BE2C (cell line): ENCODE measurements around the gene BUB3.
"Not testable (repeated sequence)": the region's sequence is repeated elsewhere in the genome, so short reads cannot be mapped to it uniquely, and the experiment has no call there.

Experiments
- DNase-seq: peaks from one replicate; pipeline ENCODE4 v3.0.0-alpha.2; 2020
- H3K27me3 ChIP-seq: fragments of 250-450 bp; sonication (Bioruptor Pico); 2 replicates; pipeline ENCODE4 v1.5.1; 2020; ENCODE audit warnings: mild to moderate bottlenecking
- H3K36me3 ChIP-seq: fragments of 250-450 bp; sonication (Bioruptor Pico); 2 replicates; pipeline ENCODE4 v1.5.1; 2020; ENCODE audit warnings: mild to moderate bottlenecking
- H3K4me1 ChIP-seq: fragments of 250-450 bp; sonication (Bioruptor Pico); 2 replicates; pipeline ENCODE4 v1.5.1; 2020
- H3K4me3 ChIP-seq: 2 replicates; pipeline ENCODE4 v1.5.1; 2011; ENCODE audit warnings: low read depth, low read length
- H3K9me3 ChIP-seq: fragments of 250-450 bp; sonication (Bioruptor Pico); 2 replicates; pipeline ENCODE4 v1.5.1; 2020
- TF ChIP-seq, protein P1 (sequence below): IDR thresholded peaks from 2 replicates; pipeline ENCODE4 v1.5.1; 2012; ENCODE audit warnings: mild to moderate bottlenecking, low read depth, low read length

The BUB3 gene

DNA sequence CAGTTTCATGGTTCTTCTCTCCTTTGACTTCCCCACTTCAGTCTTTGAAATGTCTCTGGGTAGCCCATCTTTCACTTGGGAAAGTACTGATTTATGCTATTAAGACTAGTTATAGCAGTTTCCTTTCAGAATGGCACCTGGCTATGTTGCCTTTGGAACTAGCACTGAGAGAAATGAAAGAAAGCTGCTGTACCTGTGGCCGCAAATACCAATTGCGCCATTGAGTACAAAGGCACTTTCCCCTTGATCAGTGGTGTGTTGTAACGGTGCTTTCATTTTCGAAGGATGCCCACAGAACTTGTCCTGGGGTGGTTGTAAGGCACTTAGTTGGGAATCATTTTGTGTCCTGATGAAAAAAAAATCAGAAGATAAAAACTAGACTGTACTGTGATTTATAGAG is 16.8 kb downstream of the BUB3 start:
- TF ChIP-seq, protein P1, sequence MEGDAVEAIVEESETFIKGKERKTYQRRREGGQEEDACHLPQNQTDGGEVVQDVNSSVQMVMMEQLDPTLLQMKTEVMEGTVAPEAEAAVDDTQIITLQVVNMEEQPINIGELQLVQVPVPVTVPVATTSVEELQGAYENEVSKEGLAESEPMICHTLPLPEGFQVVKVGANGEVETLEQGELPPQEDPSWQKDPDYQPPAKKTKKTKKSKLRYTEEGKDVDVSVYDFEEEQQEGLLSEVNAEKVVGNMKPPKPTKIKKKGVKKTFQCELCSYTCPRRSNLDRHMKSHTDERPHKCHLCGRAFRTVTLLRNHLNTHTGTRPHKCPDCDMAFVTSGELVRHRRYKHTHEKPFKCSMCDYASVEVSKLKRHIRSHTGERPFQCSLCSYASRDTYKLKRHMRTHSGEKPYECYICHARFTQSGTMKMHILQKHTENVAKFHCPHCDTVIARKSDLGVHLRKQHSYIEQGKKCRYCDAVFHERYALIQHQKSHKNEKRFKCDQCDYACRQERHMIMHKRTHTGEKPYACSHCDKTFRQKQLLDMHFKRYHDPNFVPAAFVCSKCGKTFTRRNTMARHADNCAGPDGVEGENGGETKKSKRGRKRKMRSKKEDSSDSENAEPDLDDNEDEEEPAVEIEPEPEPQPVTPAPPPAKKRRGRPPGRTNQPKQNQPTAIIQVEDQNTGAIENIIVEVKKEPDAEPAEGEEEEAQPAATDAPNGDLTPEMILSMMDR, result no peak
- peaks cover 31% of the 10 kb centered on the region for H3K36me3 ChIP-seq
- no peak for DNase-seq

GRCh38 chr10:123171616-123172015 is 17.4 kb downstream of the BUB3 start:
- peaks cover 29% of the 10 kb centered on the region for H3K36me3 ChIP-seq
- H3K4me3 ChIP-seq, H3K27me3 ChIP-seq, H3K9me3 ChIP-seq, DNase-seq, H3K4me1 ChIP-seq: not testable (repeated sequence)

More for the DNA sequence above, 16.8 kb downstream of the BUB3 start:
- Histone ChIP-seq H3K9me3 (no peaks in the 10 kb centered on the region), H3K4me3 (no peak overlapping the region), H3K27me3 (no peaks in the 10 kb centered on the region), H3K4me1 (no peaks in the 10 kb centered on the region)

DNA sequence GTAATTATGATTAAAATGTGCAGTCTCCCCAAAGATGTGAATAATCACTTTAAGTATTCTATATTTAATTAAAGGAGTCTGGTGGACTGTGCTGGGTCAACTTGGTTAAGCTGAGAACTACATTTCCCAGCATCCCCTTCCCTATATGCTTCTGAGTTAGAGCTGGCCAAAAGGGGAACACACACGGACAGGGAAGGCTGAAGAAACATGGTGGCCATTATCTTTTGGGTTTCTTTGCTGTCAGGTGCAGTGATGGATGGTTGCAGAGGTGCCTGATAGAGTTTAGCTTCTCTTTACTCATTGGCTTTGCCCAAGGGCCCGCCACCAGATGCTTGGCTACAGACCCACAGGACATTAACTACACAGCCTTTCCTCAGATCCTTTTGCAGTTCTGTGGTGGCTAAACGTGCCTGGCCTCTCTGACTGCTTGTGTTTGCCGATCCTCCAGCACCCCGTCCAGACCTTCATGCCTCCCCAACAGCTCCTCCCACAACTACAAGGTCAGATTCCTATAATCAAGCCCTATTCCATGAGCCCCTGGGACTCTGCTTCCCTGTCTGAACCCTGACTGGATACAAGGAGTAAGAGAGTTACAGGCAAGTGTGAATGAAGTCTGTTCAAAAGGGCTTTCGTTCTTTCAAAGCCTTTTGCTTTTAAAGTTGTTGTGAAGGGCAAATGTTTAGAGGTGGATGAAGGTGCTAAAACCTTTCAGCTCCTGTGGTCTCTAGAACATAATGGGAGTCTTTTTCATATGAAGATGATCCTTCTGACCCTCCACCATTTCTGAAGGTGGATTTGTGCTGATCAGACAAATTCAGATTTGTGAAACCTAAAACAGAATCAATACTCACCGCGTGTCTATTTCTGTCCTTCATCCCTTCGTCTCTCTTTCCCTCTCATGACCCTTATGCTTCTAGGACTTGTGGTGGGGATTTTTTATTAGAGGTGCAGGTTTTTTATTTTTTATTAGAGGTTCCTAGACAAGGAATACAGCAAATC is 21.5 kb downstream of the BUB3 start:
- no peaks in the 10 kb centered on the region for H3K9me3 ChIP-seq
- no peaks in the 10 kb centered on the region for H3K27me3 ChIP-seq
- H3K4me3 ChIP-seq, result no peak overlapping the region
- TF ChIP-seq, protein P1, result no peak
- H3K36me3 ChIP-seq, result peaks cover 14% of the 10 kb centered on the region
- DNase-seq, result no peak
- no peaks in the 10 kb centered on the region for H3K4me1 ChIP-seq

DNA sequence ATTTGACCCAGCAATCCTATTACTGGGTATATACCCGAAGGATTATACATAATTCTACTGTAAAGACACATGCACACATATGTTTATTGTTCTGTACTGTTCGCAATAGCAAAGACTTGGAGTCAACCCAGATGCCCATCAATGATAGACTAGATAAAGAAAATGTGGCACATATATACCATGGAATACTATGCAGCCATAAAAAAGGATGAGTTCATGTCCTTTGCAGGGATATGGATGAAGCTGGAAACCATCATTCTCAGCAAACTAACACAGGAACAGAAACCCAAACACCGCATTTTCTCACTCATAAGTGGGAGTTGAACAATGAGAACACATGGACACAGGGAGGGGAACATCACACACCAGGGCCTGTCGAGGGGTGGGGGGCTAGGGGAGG is 24.2 kb downstream of the BUB3 start:
- not testable (repeated sequence) for H3K4me3 ChIP-seq, H3K27me3 ChIP-seq, H3K4me1 ChIP-seq, H3K9me3 ChIP-seq, DNase-seq
- H3K36me3 ChIP-seq, result peaks cover 14% of the 10 kb centered on the region

DNA sequence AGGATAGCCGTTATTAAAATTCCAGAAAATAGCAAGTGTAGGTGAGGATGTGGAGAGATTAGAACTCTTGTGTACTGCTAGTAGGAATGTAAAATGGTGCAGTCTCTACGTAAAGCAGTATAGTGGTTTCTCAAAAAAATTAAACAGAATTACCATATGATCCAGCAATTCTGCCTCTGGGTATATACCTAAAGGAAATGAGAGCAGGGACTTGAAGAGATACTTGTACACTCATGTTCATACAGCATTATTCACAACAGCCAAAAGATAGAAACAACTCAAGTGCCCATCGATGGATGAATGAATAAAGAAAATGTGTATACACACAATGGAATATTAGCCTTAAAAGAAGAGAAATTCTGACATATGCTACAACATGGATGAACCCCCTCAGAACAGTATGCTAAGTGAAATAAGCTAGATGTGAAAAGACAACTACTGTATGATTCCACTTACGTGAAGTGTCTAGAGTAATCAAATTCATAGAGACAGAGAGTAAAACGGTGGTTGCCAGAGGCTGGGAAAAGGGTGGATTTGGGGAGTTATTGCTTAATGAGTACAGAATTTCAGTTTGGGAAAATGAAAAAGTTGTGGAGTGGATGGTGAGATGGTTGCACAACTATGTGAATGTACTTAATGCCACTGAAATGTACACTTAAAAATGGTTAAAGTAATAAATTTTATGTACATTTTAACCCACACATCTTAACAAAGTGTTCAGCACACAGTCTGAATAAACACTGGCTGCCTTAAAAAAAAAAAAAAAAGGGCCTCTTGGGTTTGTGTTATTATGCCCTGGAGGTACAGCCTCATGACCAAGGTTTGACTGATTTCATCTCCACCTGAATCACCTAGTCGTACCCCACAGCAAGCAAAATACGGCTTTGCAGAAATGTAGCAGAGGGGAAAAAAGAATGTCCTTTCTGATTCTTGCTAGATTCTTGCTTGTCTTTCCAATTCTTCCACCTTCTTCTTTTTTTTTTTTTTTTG is 26.2 kb downstream of the BUB3 start:
- no peaks in the 10 kb centered on the region for H3K4me1 ChIP-seq
- H3K36me3 ChIP-seq, result peaks cover 13% of the 10 kb centered on the region

GRCh38 chr10:123183724-123184123 is 29.5 kb downstream of the BUB3 start:
- no peak for DNase-seq
- H3K9me3 ChIP-seq, result no peaks in the 10 kb centered on the region
- TF ChIP-seq, protein P1, result no peak
- H3K27me3 ChIP-seq, result no peaks in the 10 kb centered on the region
- H3K4me1 ChIP-seq, result no peaks in the 10 kb centered on the region
- no peak overlapping the region for H3K4me3 ChIP-seq
- no peaks in the 10 kb centered on the region for H3K36me3 ChIP-seq

More for the DNA sequence above, 26.2 kb downstream of the BUB3 start:
- no peak overlapping the region for H3K4me3 ChIP-seq
- TF ChIP-seq, protein P1, result no peak
- no peak for DNase-seq
- H3K27me3 ChIP-seq, result no peaks in the 10 kb centered on the region
- H3K9me3 ChIP-seq, result no peaks in the 10 kb centered on the region
